PC-9 (cell line): Measurements from ENCODE around the gene NKAIN1. TPM values are rescaled to one million over a fixed set of nuclear protein-coding genes. Genes with fewer than 3 reads are reported as not detected.

Experiments used
- BruUV-seq: library from RNA; stranded (reverse); fragments of 400-500 nt; replicated peaks from 2 replicates; lab custom pipeline; 2021; lab: Mats Ljungman, UMichigan
- CTCF ChIA-PET: fragments of 300-600 bp; sonication (Branson Sonifier 250); formaldehyde crosslinking; loops from one replicate; lab custom pipeline; 2022; ENCODE audit warnings: antibody characterized with exemption; lab: Charles Lee
- POLR2A ChIA-PET: fragments of 300-600 bp; sonication (Branson Sonifier 250); formaldehyde crosslinking; loops from one replicate; lab custom pipeline; 2022; ENCODE audit warnings: antibody characterized with exemption; ENCODE audit not compliant: unreplicated experiment; lab: Charles Lee
- DNase-seq, 2 experiments: peaks; one replicate each; pipeline versions ENCODE4 v3.0.0 to v3.0.0-alpha.2; 2015 to 2022; ENCODE audit warnings: mixed read lengths in 1 of 2
- H2AFZ ChIP-seq: fragments of 200-600 bp; sonication (generic); 2 replicates; pipeline ENCODE4 v1.8.1; 2017; ENCODE audit warnings: antibody characterized with exemption
- H3F3A ChIP-seq: fragments of 200-600 bp; sonication (generic); 2 replicates; pipeline ENCODE4 v1.8.1; 2017; ENCODE audit warnings: antibody characterized with exemption, mild to moderate bottlenecking, low read depth; ENCODE audit not compliant: insufficient read depth
- H3K27ac ChIP-seq: fragments of 200-600 bp; sonication (generic); 2 replicates; pipeline ENCODE4 v1.6.1; 2016; ENCODE audit warnings: mixed run types
- H3K27me3 ChIP-seq: fragments of 200-600 bp; sonication (generic); 2 replicates; pipeline ENCODE4 v1.6.1; 2016; ENCODE audit warnings: low read depth, mixed run types; ENCODE audit not compliant: insufficient read depth
- H3K36me3 ChIP-seq: fragments of 200-600 bp; sonication (generic); 2 replicates; pipeline ENCODE4 v1.6.1; 2016; ENCODE audit warnings: low read depth, mixed run types
- H3K4me1 ChIP-seq: fragments of 200-600 bp; sonication (generic); replicated peaks from 2 replicates; pipeline ENCODE4 v1.6.1; 2016; ENCODE audit warnings: mixed run types; ENCODE audit not compliant: insufficient read depth
- H3K4me2 ChIP-seq: fragments of 200-600 bp; sonication (generic); 2 replicates; pipeline ENCODE4 v1.6.1; 2017; ENCODE audit warnings: mixed run types
- H3K4me3 ChIP-seq: fragments of 200-600 bp; sonication (generic); 2 replicates; pipeline ENCODE4 v1.6.1; 2016; ENCODE audit warnings: mixed run types
- H3K79me2 ChIP-seq: fragments of 200-600 bp; sonication (generic); 2 replicates; pipeline ENCODE4 v1.6.1; 2017; ENCODE audit warnings: low read depth, mixed run types
- H3K9me2 ChIP-seq: fragments of 200-600 bp; sonication (generic); 2 replicates; pipeline ENCODE4 v1.8.1; 2017; ENCODE audit warnings: mild to moderate bottlenecking; ENCODE audit not compliant: insufficient read depth
- H3K9me3 ChIP-seq: fragments of 200-600 bp; sonication (generic); 2 replicates; pipeline ENCODE4 v1.8.1; 2016; ENCODE audit warnings: low read depth; ENCODE audit not compliant: insufficient read depth
- H4K20me1 ChIP-seq: fragments of 200-600 bp; sonication (generic); 2 replicates; pipeline ENCODE4 v1.8.1; 2017; ENCODE audit not compliant: insufficient read depth
- CTCF ChIP-seq: fragments of 200-600 bp; sonication (generic); conservative IDR thresholded peaks from 2 replicates; pipeline ENCODE4 v1.6.1; 2017; ENCODE audit warnings: mixed run types, antibody characterized with exemption, mild to moderate bottlenecking, moderate library complexity
- EZH2 ChIP-seq: fragments of 200-600 bp; sonication (generic); IDR thresholded peaks from 2 replicates; pipeline ENCODE4 v1.8.0; 2017; ENCODE audit warnings: antibody characterized with exemption, low read depth
- intact Hi-C: fragments of 100-400 bp; cut with micrococcal nuclease; formaldehyde crosslinking; loops from one replicate; pipeline ENCODE4 v1.10.0; 2022; ENCODE audit not compliant: unreplicated experiment
- total RNA-seq: library from RNA; stranded (reverse); gene quantifications from 2 replicates; pipeline ENCODE4 v1.2.3, GENCODE V29; 2021

Gene NKAIN1
- total RNA-seq, 1 experiment from 2014 or later: 0.96 TPM

DNA sequence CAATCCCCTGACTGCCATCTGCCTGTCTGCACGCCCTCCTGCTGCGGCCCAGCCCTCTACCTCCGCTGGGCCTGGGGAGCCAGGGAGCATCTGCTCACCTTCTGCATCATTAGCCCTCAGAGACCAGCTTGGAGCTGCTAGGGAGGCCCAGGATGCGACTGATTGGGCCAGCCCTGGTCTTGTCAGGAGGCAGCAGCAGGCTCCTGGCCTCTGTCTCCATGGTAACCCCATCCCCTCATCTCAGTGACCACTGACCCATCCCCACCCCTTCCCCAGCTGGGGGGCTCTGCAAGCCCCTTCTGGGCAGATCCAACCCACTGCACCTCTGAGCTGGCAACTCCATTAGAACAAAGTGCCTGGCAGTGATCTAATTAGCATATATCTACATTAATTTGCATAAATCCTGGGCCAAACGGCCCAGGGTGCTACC lies 37.7 kb downstream of the NKAIN1 start:
- Histone ChIP-seq H3K4me3 (no peak overlapping the region), H3K4me1 (no peaks in the 10 kb centered on the region), H3K27ac (no peak overlapping the region), H4K20me1 (no peaks in the 10 kb centered on the region), H3K36me3 (no peaks in the 10 kb centered on the region), H3F3A (no peaks in the 10 kb centered on the region), H3K9me2 (no peaks in the 10 kb centered on the region), H3K27me3 (no peaks in the 10 kb centered on the region), H3K79me2 (no peaks in the 10 kb centered on the region), H3K9me3 (no peaks in the 10 kb centered on the region), H2AFZ (no peak overlapping the region), H3K4me2 (no peak overlapping the region)
- ChIA-PET POLR2A (no interaction called here), CTCF (no interaction called here)
- intact Hi-C loops: no loop called here
- DNase-seq: no peak
- TF ChIP-seq CTCF (no peak), EZH2 (no peak)
- BruUV-seq: no TSS peak

GRCh38 chr1:31199949-31200348 lies 39.7 kb downstream of the NKAIN1 start:
- POLR2A ChIA-PET: no interaction called here
- no TSS peak for BruUV-seq
- intact Hi-C loops: no loop called here

GRCh38 chr1:31199236-31199790 lies 40.4 kb downstream of the NKAIN1 start:
- intact Hi-C loops: no loop called here
- Histone ChIP-seq H3K9me3 (no peaks in the 10 kb centered on the region), H3K4me3 (no peak overlapping the region), H3K79me2 (no peaks in the 10 kb centered on the region), H3K27ac (no peak overlapping the region), H4K20me1 (no peaks in the 10 kb centered on the region), H3K9me2 (no peaks in the 10 kb centered on the region), H3F3A (no peaks in the 10 kb centered on the region), H3K4me1 (no peaks in the 10 kb centered on the region), H3K27me3 (no peaks in the 10 kb centered on the region), H2AFZ (no peak overlapping the region), H3K36me3 (no peaks in the 10 kb centered on the region), H3K4me2 (no peak overlapping the region)
- BruUV-seq: no TSS peak
- CTCF ChIA-PET: no interaction called here
- TF ChIP-seq EZH2: no peak
- no peak for TF ChIP-seq CTCF
- no peak for DNase-seq
- POLR2A ChIA-PET: no interaction called here

More at GRCh38 chr1:31199949-31200348, 39.7 kb downstream of the NKAIN1 start:
- Histone ChIP-seq H3K79me2 (no peaks in the 10 kb centered on the region), H3K36me3 (no peaks in the 10 kb centered on the region), H3K27me3 (no peaks in the 10 kb centered on the region), H3K4me1 (no peaks in the 10 kb centered on the region), H3F3A (no peaks in the 10 kb centered on the region), H4K20me1 (no peaks in the 10 kb centered on the region), H2AFZ (no peak overlapping the region), H3K9me3 (no peaks in the 10 kb centered on the region), H3K4me2 (no peak overlapping the region), H3K9me2 (no peaks in the 10 kb centered on the region), H3K27ac (no peak overlapping the region), H3K4me3 (no peak overlapping the region)
- TF ChIP-seq CTCF (no peak), EZH2 (no peak)
- DNase-seq: no peak
- CTCF ChIA-PET: no interaction called here
